H1 (cell line): Measurements from ENCODE around the gene DOCK6. TPM values are rescaled to one million over a fixed set of nuclear protein-coding genes. Genes with fewer than 3 reads are reported as not detected.

ENCODE experiments used
- CTCF ChIA-PET: fragments of 300-600 bp; sonication (Branson Sonifier 250); formaldehyde crosslinking; loops from one replicate; lab custom pipeline; 2021; ENCODE audit not compliant: partially characterized antibody; lab: Charles Lee
- POLR2A ChIA-PET: fragments of 300-600 bp; sonication (Branson Sonifier 250); formaldehyde crosslinking; loops from one replicate; lab custom pipeline; 2021; ENCODE audit warnings: inconsistent platforms; ENCODE audit not compliant: partially characterized antibody; lab: Charles Lee
- DNase-seq, 2 experiments: peaks; one replicate each; pipeline versions ENCODE4 v3.0.0 to v3.0.0-alpha.2; 2010 to 2022; ENCODE audit warnings: low spot score in 2 of 2, low read depth in 1 of 2, mixed read lengths in 1 of 2
- FAIRE-seq: peaks from 2 replicates; lab custom pipeline; 2011; peaks lifted over from hg19 to GRCh38; lab: Jason Lieb, UNC
- H2AFZ ChIP-seq: 2 replicates; pipeline ENCODE4 v1.8.1; 2012; ENCODE audit warnings: low read length, inconsistent platforms
- H2AK5ac ChIP-seq: 2 replicates; pipeline ENCODE4 v1.6.1; 2013; ENCODE audit warnings: low read depth, low read length
- H2BK120ac ChIP-seq: replicated peaks from 2 replicates; pipeline ENCODE3; 2013; ENCODE audit warnings: low read depth, low read length, inconsistent platforms
- H2BK12ac ChIP-seq: 2 replicates; pipeline ENCODE4 v1.6.1; 2013; ENCODE audit warnings: low read depth, low read length
- H2BK15ac ChIP-seq: 2 replicates; pipeline ENCODE4 v1.6.1; 2013; ENCODE audit warnings: low read length
- H2BK20ac ChIP-seq: 2 replicates; pipeline ENCODE4 v1.6.1; 2013; ENCODE audit warnings: low read length
- H2BK5ac ChIP-seq: 2 replicates; pipeline ENCODE4 v1.6.1; 2013; ENCODE audit warnings: low read depth, low read length
- H3K14ac ChIP-seq: 2 replicates; pipeline ENCODE4 v1.6.1; 2013; ENCODE audit warnings: inconsistent platforms; ENCODE audit not compliant: insufficient read length
- H3K18ac ChIP-seq: 2 replicates; pipeline ENCODE4 v1.6.1; 2013; ENCODE audit warnings: low read length; ENCODE audit errors: extremely low read depth
- H3K23ac ChIP-seq: 2 replicates; pipeline ENCODE4 v1.6.1; 2013; ENCODE audit warnings: inconsistent platforms; ENCODE audit not compliant: insufficient read length
- H3K23me2 ChIP-seq: 2 replicates; pipeline ENCODE4 v1.6.1; 2013; ENCODE audit warnings: low read depth, low read length
- H3K27ac ChIP-seq: 2 replicates; pipeline ENCODE4 v1.6.1; 2011; ENCODE audit warnings: low read depth, low read length, inconsistent platforms
- H3K27me3 ChIP-seq, 4 experiments: replicated peaks in 1 of 4; 1 replicate in 1 of 4; 2 replicates in 3 of 4; pipeline versions ENCODE4 v1.6.1 to v1.8.1; 2011 to 2013; ENCODE audit warnings: low read length in 3 of 4, mild to moderate bottlenecking in 3 of 4, inconsistent platforms in 2 of 4, mixed read lengths in 2 of 4, moderate library complexity in 1 of 4; ENCODE audit not compliant: control insufficient read depth in 3 of 4, insufficient read depth in 3 of 4; ENCODE audit errors: extremely low read depth in 1 of 4
- H3K36me3 ChIP-seq, 4 experiments: 2 replicates each; pipeline versions ENCODE4 v1.6.1 to v1.8.1; 2011 to 2013; ENCODE audit warnings: mild to moderate bottlenecking in 4 of 4, low read length in 3 of 4, moderate library complexity in 2 of 4, control low read depth in 1 of 4, inconsistent platforms in 1 of 4; ENCODE audit not compliant: insufficient read depth in 4 of 4, control insufficient read depth in 2 of 4
- H3K4ac ChIP-seq: replicated peaks from 2 replicates; pipeline ENCODE3; 2013; ENCODE audit warnings: low read length, low read depth, mixed read lengths, inconsistent platforms; ENCODE audit not compliant: insufficient read length
- H3K4me1 ChIP-seq, 4 experiments: replicated peaks in 1 of 4; 1 replicate in 1 of 4; 2 replicates in 3 of 4; pipeline versions ENCODE4 v1.6.1 to v1.8.1; 2011 to 2013; ENCODE audit warnings: low read length in 3 of 4, inconsistent platforms in 2 of 4, mixed read lengths in 1 of 4; ENCODE audit not compliant: insufficient read depth in 4 of 4, control insufficient read depth in 3 of 4
- H3K4me2 ChIP-seq, 2 experiments: 2 replicates each; pipeline versions ENCODE4 v1.6.1 to v1.8.1; 2011 to 2013; ENCODE audit warnings: low read depth in 2 of 2, low read length in 2 of 2, control low read depth in 1 of 2, inconsistent platforms in 1 of 2, mild to moderate bottlenecking in 1 of 2; ENCODE audit not compliant: insufficient read depth in 1 of 2
- H3K4me3 ChIP-seq, 4 experiments: fragments of 200-600, 300-600 bp in 1 of 4; sonication (generic), shearing (Covaris generic), sonication (Bioruptor Twin) in 1 of 4; 2 replicates each; pipeline versions ENCODE4 v1.5.1 to v1.8.1; 2011 to 2016; ENCODE audit warnings: low read length in 4 of 4, low read depth in 3 of 4, control low read depth in 2 of 4, inconsistent platforms in 2 of 4, mild to moderate bottlenecking in 2 of 4, mixed read lengths in 1 of 4, moderate library complexity in 1 of 4; ENCODE audit not compliant: insufficient read depth in 2 of 4; ENCODE audit errors: extremely low read depth in 1 of 4
- H3K56ac ChIP-seq: replicated peaks from 2 replicates; pipeline ENCODE3; 2013; ENCODE audit warnings: low read depth, mild to moderate bottlenecking, mixed read lengths, low read length, inconsistent platforms; ENCODE audit not compliant: insufficient read length
- H3K79me1 ChIP-seq: 2 replicates; pipeline ENCODE4 v1.6.1; 2013; ENCODE audit warnings: low read depth, low read length, control low read depth
- H3K79me2 ChIP-seq, 2 experiments: 2 replicates each; pipeline versions ENCODE4 v1.6.1 to v1.8.1; 2012 to 2013; ENCODE audit warnings: low read length in 2 of 2, mild to moderate bottlenecking in 2 of 2, inconsistent platforms in 1 of 2; ENCODE audit not compliant: insufficient read depth in 2 of 2, control insufficient read depth in 1 of 2
- H3K9ac ChIP-seq, 4 experiments: replicated peaks in 1 of 4; 1 replicate in 1 of 4; 2 replicates in 3 of 4; pipeline versions ENCODE4 v1.6.1 to v1.8.1; 2011 to 2013; ENCODE audit warnings: low read depth in 3 of 4, low read length in 3 of 4, control low read depth in 2 of 4, mild to moderate bottlenecking in 2 of 4, moderate library complexity in 2 of 4, inconsistent platforms in 1 of 4; ENCODE audit errors: extremely low read depth in 1 of 4
- H3K9me3 ChIP-seq, 2 experiments: 2 replicates each; pipeline versions ENCODE4 v1.6.1 to v1.8.1; 2012 to 2013; ENCODE audit warnings: mild to moderate bottlenecking in 2 of 2, moderate library complexity in 2 of 2, control low read depth in 1 of 2, inconsistent platforms in 1 of 2, low read depth in 1 of 2, low read length in 1 of 2, mixed read lengths in 1 of 2; ENCODE audit not compliant: insufficient read depth in 2 of 2
- H4K20me1 ChIP-seq, 2 experiments: replicated peaks in 1 of 2; 2 replicates each; pipeline versions ENCODE3 to v1.8.1; 2011 to 2013; ENCODE audit warnings: inconsistent platforms in 2 of 2, low read length in 2 of 2, mild to moderate bottlenecking in 1 of 2; ENCODE audit not compliant: insufficient read depth in 2 of 2, control insufficient read depth in 1 of 2
- H4K5ac ChIP-seq: 2 replicates; pipeline ENCODE4 v1.6.1; 2013; ENCODE audit warnings: low read length, low read depth, mixed read lengths, inconsistent platforms; ENCODE audit not compliant: insufficient read length
- H4K8ac ChIP-seq: 2 replicates; pipeline ENCODE4 v1.8.0; 2013; ENCODE audit warnings: mild to moderate bottlenecking, moderate library complexity, low read length, inconsistent platforms; ENCODE audit not compliant: insufficient read depth; ENCODE audit errors: extremely low read depth
- H4K91ac ChIP-seq: replicated peaks from 2 replicates; pipeline ENCODE3; 2013; ENCODE audit warnings: low read length, mixed read lengths, inconsistent platforms; ENCODE audit not compliant: insufficient read length
- RBBP5 ChIP-seq: IDR thresholded peaks from 2 replicates; pipeline ENCODE4 v1.7.1; 2012; ENCODE audit warnings: low read depth, mild to moderate bottlenecking, inconsistent platforms, low read length, moderate library complexity, borderline replicate concordance
- RFX5 ChIP-seq: IDR thresholded peaks from 2 replicates; pipeline ENCODE4 v1.6.1; 2011; ENCODE audit warnings: low read depth, low read length, improper control_type of control experiment, borderline replicate concordance
- WGBS, 2 experiments: shearing (Covaris generic) in 1 of 2; methylation state at CpG; one replicate each; pipeline versions ENCODE4 v1.1.6 to v1.1.7; 2013 to 2015; ENCODE audit warnings: low lambda C conversion rate in 2 of 2, mixed read lengths in 2 of 2, inconsistent platforms in 1 of 2, low coverage in 1 of 2, missing lambda C conversion rate in 1 of 2; ENCODE audit not compliant: insufficient replicate concordance in 2 of 2, insufficient coverage in 1 of 2, insufficient read length in 1 of 2; ENCODE audit errors: extremely low coverage in 1 of 2, missing lambda C conversion rate in 1 of 2; 5-methylcytosine and 5-hydroxymethylcytosine counted together
- polyA plus RNA-seq, 7 experiments: library from polyadenylated mRNA; depleted of rRNA in 3 of 7; stranded (reverse) in 5 of 7; unstranded in 2 of 7; fragments of >200 nt in 5 of 7; fragments of 200-250 nt in 2 of 7; gene quantifications; 1 replicate in 5 of 7; 2 replicates in 1 of 7; 4 replicates in 1 of 7; pipeline versions ENCODE4 v1.2.1 to v1.2.3, GENCODE V29; 2011 to 2013; ENCODE audit warnings: missing spikeins in 2 of 7, mixed read lengths in 2 of 7
- total RNA-seq: library from RNA; stranded (reverse); fragmentation: NEBNext Ultra II Directional; extraction: Animal tissue kit (Norgen Biotek cat#: 25700); gene quantifications from 2 replicates; pipeline ENCODE4 v1.2.1, GENCODE V29; 2021

The DOCK6 gene
- total and polyA plus RNA-seq, 2 of the 8 experiments (the other 6 are each of a cell fraction or from before 2014, with no cell fraction given), result 25.5 to 54.7 TPM

- no peak for TF ChIP-seq RBBP5
- TF ChIP-seq, all 59 proteins: peak for 0
These were observed 47.9 kb downstream of the DOCK6 start (continued) for GRCh38 chr19:11214387-11214786.

- CTCF ChIA-PET, result no interaction called here
- DNase-seq (no peak), FAIRE-seq (no peak)
- Histone ChIP-seq H3K79me1 (no peaks in the 10 kb centered on the region), H3K4me3 (no peak overlapping the region), H3K4ac (no peak overlapping the region), H2AFZ (no peak overlapping the region), H2BK12ac (no peak overlapping the region), H3K23ac (no peak overlapping the region), H3K18ac (no peak overlapping the region), H3K36me3 (peaks cover 4 to 16% (median 11%) of the 10 kb centered on the region in 4 experiments; a peak in 7 of 8 replicates), H3K23me2 (no peaks in the 10 kb centered on the region; the same call in 1 of the 2 replicates), H3K4me2 (no peak overlapping the region), H3K79me2 (no peaks in the 10 kb centered on the region), H4K20me1 (peaks cover 0 to 1% of the 10 kb centered on the region in 2 experiments), H3K9ac (no peak overlapping the region), H2BK120ac (no peak overlapping the region), H2BK20ac (no peak overlapping the region), H3K27me3 (no peaks in the 10 kb centered on the region), H3K4me1 (no peaks in the 10 kb centered on the region), H2AK5ac (no peak overlapping the region), H3K56ac (no peak overlapping the region), H3K9me3 (no peaks in the 10 kb centered on the region), H2BK5ac (no peak overlapping the region), H3K27ac (no peak overlapping the region), H4K8ac (no peak overlapping the region), H4K91ac (no peak overlapping the region), H2BK15ac (no peak overlapping the region), H4K5ac (no peak overlapping the region), H3K14ac (no peak overlapping the region)
- POLR2A ChIA-PET, result no interaction called here
- no peak for TF ChIP-seq RFX5
- 80% methylated on average over 1 of the region's 1 CpG; no CpG with 5 or more reads in 1 of the 2 experiments for WGBS, 2 experiments
These were observed 51.7 kb downstream of the DOCK6 start for GRCh38 chr19:11210656-11210928.
